Posterior vena cava (tissue), 2 donors: ENCODE data around the gene ERBB2. TPM values are rescaled to one million over a fixed set of nuclear protein-coding genes. Genes with fewer than 3 reads are reported as not detected.

ENCODE experiments used
- DNase-seq: peaks from one replicate; pipeline ENCODE4 v3.0.0-alpha.2; 2020; ENCODE audit warnings: low spot score
- intact Hi-C, 2 donors: fragments of 100-400 bp; cut with DNase I; formaldehyde crosslinking; loops; one replicate each; pipeline versions ENCODE4 v1.14.1 to v1.14.2; 2022 to 2023
- microRNA-seq, 2 donors: library from miRNA; unstranded; fragments of <30 nt; microRNA quantifications; one replicate each; pipeline ENCODE4 v1.2.0, GENCODE V29; 2020 to 2021; ENCODE audit warnings: borderline microRNAs expressed in 2 of 2
- total RNA-seq, 2 donors: library from RNA; stranded (reverse); fragmentation: NEBNext Ultra II Directional; extraction: Animal tissue kit (Norgen Biotek cat#: 25700); gene quantifications; one replicate each; pipeline ENCODE4 v1.2.1, GENCODE V29; 2021
- donor health status: DM: yes; HTN: yes; CAD: no.
- donor health status: DM: yes; HTN: yes; CAD: no.

The ERBB2 gene
- total RNA-seq, 2 donors from 2014 or later: 33.0 to 42.8 TPM

- intact Hi-C loops: no loop called here
- no peak for DNase-seq
Measured at GRCh38 chr17:39769974-39770587, 70.2 kb downstream of the ERBB2 start.

GRCh38 chr17:39772415-39772814 lies 72.6 kb downstream of the ERBB2 start:
- intact Hi-C loops: no loop called here
- DNase-seq: no peak

GRCh38 chr17:39772987-39773934 lies 73.4 kb downstream of the ERBB2 start:
- intact Hi-C loops: no loop called here
- DNase-seq: no peak

- DNase-seq: no peak
- intact Hi-C loops: no loop called here
Measured at GRCh38 chr17:39774047-39774446, 74.2 kb downstream of the ERBB2 start.

GRCh38 chr17:39775031-39775430 lies 75.2 kb downstream of the ERBB2 start:
- no peak for DNase-seq
- intact Hi-C loops: no loop called here

- no peak for DNase-seq
- intact Hi-C loops: no loop called here
Measured at GRCh38 chr17:39776252-39776651, 76.4 kb downstream of the ERBB2 start.

- DNase-seq: no peak
- intact Hi-C loops: no loop called here
Measured at GRCh38 chr17:39777534-39778365, 77.9 kb downstream of the ERBB2 start.

Small RNAs within 50 kb of the gene (microRNA-seq; reads per million reads assigned to microRNA genes)
- 0.78 to 2.6 reads per million in 2 donors for gene MIR4728

Other genes starting within 250 kb of the ERBB2 start
- 10 to 100 TPM; 26.4 to 27.1 TPM for gene MED1, start 248.8 kb upstream of the ERBB2 start, total RNA-seq
- gene CDK12, start 238.6 kb upstream of the ERBB2 start, total RNA-seq: 10 to 100 TPM; 37.6 to 40.8 TPM
- gene NEUROD2, start 92.1 kb upstream of the ERBB2 start, total RNA-seq: not detected
- 1 to 10 TPM in 1 of 2 donors, under 1 TPM in 1; 0.38 to 2.3 TPM for gene PPP1R1B, start 73.1 kb upstream of the ERBB2 start, total RNA-seq
- gene STARD3, start 62.9 kb upstream of the ERBB2 start, total RNA-seq: 10 to 100 TPM; 32.8 to 35.4 TPM
- gene TCAP, start 34.7 kb upstream of the ERBB2 start, total RNA-seq: 1 to 10 TPM in 1 of 2 donors, under 1 TPM in 1; 0.81 to 1.0 TPM
- gene PNMT, start 31.6 kb upstream of the ERBB2 start, total RNA-seq: 1 to 10 TPM in 1 of 2 donors, under 1 TPM in 1; 0.62 to 3.1 TPM
- gene PGAP3, start 12.0 kb upstream of the ERBB2 start, total RNA-seq: 10 to 100 TPM; 12.0 to 12.3 TPM
- gene MIEN1, start 30.5 kb downstream of the ERBB2 start, total RNA-seq: 10 to 100 TPM; 27.4 to 33.6 TPM
- gene GRB7, start 37.9 kb downstream of the ERBB2 start, total RNA-seq: not detected
- 1 to 10 TPM; 1.6 TPM for gene IKZF3, start 164.2 kb downstream of the ERBB2 start, total RNA-seq
- not detected for gene ZPBP2, start 168.1 kb downstream of the ERBB2 start, total RNA-seq
- gene GSDMB, start 218.6 kb downstream of the ERBB2 start, total RNA-seq: 1 to 10 TPM; 4.2 to 6.0 TPM
- gene ORMDL3, start 227.5 kb downstream of the ERBB2 start, total RNA-seq: 10 to 100 TPM; 32.1 to 43.2 TPM
- not detected for gene LRRC3C, start 227.7 kb downstream of the ERBB2 start, total RNA-seq